ENCODE data around the gene USP6NL. TPM values are rescaled to one million over a fixed set of nuclear protein-coding genes. Genes with fewer than 3 reads are reported as not detected.
A peak's percentile ranks its signal among the peaks of the same experiment; 100 is the strongest.

USP6NL gene
- total RNA-seq, 1 donor from 2014 or later: 6.5 TPM

GRCh38 chr10:11429439-11430052 lies 181.9 kb downstream of the USP6NL start:
- DNase-seq (ENCODE audit: low read depth): peak; percentile 32

GRCh38 chr10:11425676-11426075 lies 185.8 kb downstream of the USP6NL start:
- peak; percentile 35 for DNase-seq (ENCODE audit: low read depth)

GRCh38 chr10:11425296-11425610 lies 186.2 kb downstream of the USP6NL start:
- peak; percentile 95 for DNase-seq (ENCODE audit: low read depth)

- peak; percentile 78 for DNase-seq (ENCODE audit: low read depth)
Observed at GRCh38 chr10:11424456-11425295, 186.8 kb downstream of the USP6NL start.

GRCh38 chr10:11416974-11417373 lies 194.5 kb downstream of the USP6NL start:
- no peak for DNase-seq (ENCODE audit: low read depth)

- DNase-seq (ENCODE audit: low read depth): no peak
Observed at GRCh38 chr10:11415095-11415494, 196.4 kb downstream of the USP6NL start.

GRCh38 chr10:11414314-11415038 lies 197.0 kb downstream of the USP6NL start:
- no peak for DNase-seq (ENCODE audit: low read depth)

- DNase-seq (ENCODE audit: low read depth): no peak
Observed at GRCh38 chr10:11411926-11412545, 199.4 kb downstream of the USP6NL start.

GRCh38 chr10:11409357-11409756 lies 202.1 kb downstream of the USP6NL start:
- DNase-seq (ENCODE audit: low read depth): no peak

- DNase-seq (ENCODE audit: low read depth): no peak
Observed at GRCh38 chr10:11407939-11408338, 203.5 kb downstream of the USP6NL start.

- no peak for DNase-seq (ENCODE audit: low read depth)
Observed at GRCh38 chr10:11406746-11407145, 204.7 kb downstream of the USP6NL start.

GRCh38 chr10:11404901-11405300 lies 206.5 kb downstream of the USP6NL start:
- DNase-seq (ENCODE audit: low read depth): peak; percentile 75

Other genes starting within 250 kb of the USP6NL start
- 1.3 and 2.4 TPM in 2 replicates for gene ECHDC3, start 130.7 kb upstream of the USP6NL start, total RNA-seq
- gene PROSER2, start 211.7 kb upstream of the USP6NL start, total RNA-seq: 10.1 and 15.0 TPM in 2 replicates